Neural cell (in vitro differentiated cells): Measurements from ENCODE around the gene C1orf141. TPM values are rescaled to one million over a fixed set of nuclear protein-coding genes. Genes with fewer than 3 reads are reported as not detected.

Experiments
- H2AFZ ChIP-seq: fragments of 200-600, 300-800 bp; sonication (generic), shearing (Covaris generic); 2 replicates; pipeline ENCODE4 v1.6.0; 2014; ENCODE audit warnings: low read depth, mild to moderate bottlenecking, antibody characterized with exemption, low read length, moderate library complexity
- H3F3A ChIP-seq: fragments of 200-600 bp; shearing (Covaris generic); 2 replicates; pipeline ENCODE4 v1.6.1; 2016; ENCODE audit warnings: mild to moderate bottlenecking, moderate library complexity, mixed read lengths, antibody characterized with exemption, low read length; ENCODE audit not compliant: insufficient read depth, poor library complexity, severe bottlenecking
- H3K27ac ChIP-seq: fragments of 200-600, 300-800 bp; sonication (generic), shearing (Covaris generic); 2 replicates; pipeline ENCODE4 v1.5.1; 2014; ENCODE audit warnings: mild to moderate bottlenecking, low read length, moderate library complexity
- H3K27me3 ChIP-seq: fragments of 300-800, 200-600 bp; sonication (generic), shearing (Covaris generic); 2 replicates; pipeline ENCODE4 v1.6.0; 2014; ENCODE audit warnings: mild to moderate bottlenecking, low read depth, low read length, moderate library complexity; ENCODE audit not compliant: insufficient read depth
- H3K36me3 ChIP-seq: fragments of 300-800, 200-600 bp; sonication (generic), shearing (Covaris generic); 2 replicates; pipeline ENCODE4 v1.5.1; 2014; ENCODE audit warnings: mild to moderate bottlenecking, antibody characterized with exemption, low read length, moderate library complexity; ENCODE audit not compliant: insufficient read depth
- H3K4me2 ChIP-seq: fragments of 300-800, 200-600 bp; sonication (generic), shearing (Covaris generic); 2 replicates; pipeline ENCODE4 v1.6.0; 2014; ENCODE audit warnings: mild to moderate bottlenecking, low read length
- H3K4me3 ChIP-seq: fragments of 300-800, 200-600 bp; sonication (generic), shearing (Covaris generic); 2 replicates; pipeline ENCODE4 v1.5.1; 2014; ENCODE audit warnings: mild to moderate bottlenecking, low read length, moderate library complexity
- H3K79me2 ChIP-seq: fragments of 200-600 bp; shearing (Covaris generic); replicated peaks from 2 replicates; pipeline ENCODE4 v1.6.0; 2014; ENCODE audit warnings: mild to moderate bottlenecking, low read length, moderate library complexity; ENCODE audit not compliant: insufficient read depth
- H3K9ac ChIP-seq: fragments of 300-800, 200-600 bp; sonication (generic), shearing (Covaris generic); 2 replicates; pipeline ENCODE4 v1.6.1; 2016; ENCODE audit warnings: mild to moderate bottlenecking, low read length, mixed read lengths
- H3K9me2 ChIP-seq: fragments of 200-600 bp; shearing (Covaris generic); 2 replicates; pipeline ENCODE4 v1.6.1; 2016; ENCODE audit warnings: mild to moderate bottlenecking, low read length, mixed read lengths; ENCODE audit not compliant: insufficient read depth
- H3K9me3 ChIP-seq: fragments of 200-600, 300-800 bp; sonication (generic), shearing (Covaris generic); 2 replicates; pipeline ENCODE4 v1.6.1; 2016; ENCODE audit warnings: mild to moderate bottlenecking, mixed run types, low read length, moderate library complexity, mixed read lengths
- H4K20me1 ChIP-seq: fragments of 200-600 bp; shearing (Covaris generic); 2 replicates; pipeline ENCODE4 v1.6.1; 2016; ENCODE audit warnings: mild to moderate bottlenecking, mixed run types; ENCODE audit not compliant: insufficient read depth
- CTCF ChIP-seq: fragments of 450-650 bp; IDR thresholded peaks from 2 replicates; pipeline ENCODE4 v1.5.1; 2014; ENCODE audit warnings: antibody characterized with exemption, mild to moderate bottlenecking, moderate library complexity; ENCODE audit not compliant: poor library complexity, severe bottlenecking
- EP300 ChIP-seq: fragments of 450-650 bp; conservative IDR thresholded peaks from 2 replicates; pipeline ENCODE4 v1.6.1; 2014; ENCODE audit warnings: antibody characterized with exemption, mild to moderate bottlenecking, moderate library complexity; ENCODE audit not compliant: poor library complexity, severe bottlenecking
- MXI1 ChIP-seq: fragments of 450-650 bp; conservative IDR thresholded peaks from 2 replicates; pipeline ENCODE4 v1.6.1; 2014; ENCODE audit warnings: antibody characterized with exemption, mild to moderate bottlenecking; ENCODE audit not compliant: poor library complexity, severe bottlenecking
- POLR2AphosphoS5 ChIP-seq: IDR thresholded peaks from 2 replicates; pipeline ENCODE4 v1.6.1; 2012
- RAD21 ChIP-seq: fragments of 450-650 bp; conservative IDR thresholded peaks from 2 replicates; pipeline ENCODE4 v1.6.1; 2014; ENCODE audit warnings: antibody characterized with exemption, mild to moderate bottlenecking, moderate library complexity
- REST ChIP-seq: IDR thresholded peaks from 2 replicates; pipeline ENCODE4 v1.6.1; 2012; ENCODE audit warnings: borderline replicate concordance
- SMC3 ChIP-seq: fragments of 450-650 bp; conservative IDR thresholded peaks from 2 replicates; pipeline ENCODE4 v1.6.1; 2014; ENCODE audit warnings: antibody characterized with exemption, mild to moderate bottlenecking, moderate library complexity; ENCODE audit not compliant: poor library complexity
- TAF1 ChIP-seq: IDR thresholded peaks from 2 replicates; pipeline ENCODE4 v1.6.1; 2012; ENCODE audit warnings: low read depth
- polyA plus RNA-seq: library from polyadenylated mRNA; depleted of rRNA; stranded (reverse); fragments of >200 nt; gene quantifications from 2 replicates; pipeline ENCODE4 v1.2.3, GENCODE V29; 2014

Gene C1orf141
- polyA plus RNA-seq, 1 donor from 2014 or later, result not detected

GRCh38 chr1:67137307-67137753, 2.6 kb upstream of the C1orf141 start:
- Histone ChIP-seq H3K79me2 (no peaks in the 10 kb centered on the region), H4K20me1 (no peaks in the 10 kb centered on the region), H3K27ac (no peak overlapping the region), H3F3A (no peaks in the 10 kb centered on the region), H2AFZ (no peak overlapping the region), H3K9me2 (no peaks in the 10 kb centered on the region), H3K9ac (no peak overlapping the region), H3K4me3 (no peak overlapping the region), H3K4me2 (no peak overlapping the region), H3K27me3 (no peaks in the 10 kb centered on the region), H3K9me3 (no peaks in the 10 kb centered on the region), H3K36me3 (no peaks in the 10 kb centered on the region)
- TF ChIP-seq REST (no peak), CTCF (no peak), RAD21 (no peak), MXI1 (no peak), EP300 (no peak), POLR2AphosphoS5 (no peak)

DNA sequence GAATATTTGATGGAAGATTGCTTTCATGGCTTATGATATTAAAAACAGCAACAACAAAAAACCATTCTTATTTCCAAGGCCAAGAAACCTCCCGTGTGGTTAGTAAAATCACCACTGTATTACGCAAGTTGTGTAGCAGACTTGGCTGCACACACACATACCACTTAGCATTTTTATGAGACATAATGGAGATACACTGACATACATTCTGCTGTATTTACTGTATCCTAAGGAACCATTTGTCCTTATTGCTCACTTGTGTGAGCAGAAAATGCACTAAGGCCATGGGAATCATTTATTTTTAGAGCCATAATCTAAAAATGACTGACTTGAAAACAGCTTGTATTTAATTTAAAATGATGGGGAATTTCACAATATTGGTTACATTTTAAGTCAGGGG, 584 bp upstream of the C1orf141 start:
- peak; percentile 40 for TF ChIP-seq POLR2AphosphoS5
- TF ChIP-seq CTCF, result no peak
- Histone ChIP-seq H3K36me3 (no peaks in the 10 kb centered on the region), H3K79me2 (no peaks in the 10 kb centered on the region), H3K4me3 (peak overlapping the region; percentile 33), H3F3A (no peaks in the 10 kb centered on the region), H3K9ac (no peak overlapping the region), H2AFZ (no peak overlapping the region), H4K20me1 (no peaks in the 10 kb centered on the region), H3K4me2 (no peak overlapping the region), H3K9me3 (no peaks in the 10 kb centered on the region), H3K9me2 (no peaks in the 10 kb centered on the region), H3K27ac (no peak overlapping the region), H3K27me3 (no peaks in the 10 kb centered on the region)

DNA sequence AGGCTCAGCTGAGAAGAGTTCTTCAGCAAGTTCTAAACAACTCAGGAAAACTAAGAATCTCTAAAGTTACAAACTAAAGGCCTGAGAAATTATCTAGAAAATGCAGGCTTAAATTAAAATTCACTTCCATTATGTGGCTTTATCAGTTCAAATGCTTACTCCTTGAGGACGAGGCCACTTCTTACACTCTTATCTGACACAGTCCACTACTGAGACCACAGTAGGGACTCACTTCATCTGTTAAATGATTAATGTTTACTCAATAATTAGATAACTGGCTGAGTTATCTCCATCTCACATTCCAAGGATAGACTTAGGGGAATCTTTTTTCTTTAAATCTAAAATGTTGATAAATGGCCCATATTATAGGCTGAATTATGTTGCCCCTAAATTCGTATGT, 1.6 kb downstream of the C1orf141 start:
- no peaks in the 10 kb centered on the region for H3K79me2 ChIP-seq
- H3K9ac ChIP-seq, result no peak overlapping the region
- no peaks in the 10 kb centered on the region for H3K27me3 ChIP-seq
- no peak overlapping the region for H3K4me3 ChIP-seq
- H3F3A ChIP-seq, result no peaks in the 10 kb centered on the region
- H3K27ac ChIP-seq, result no peak overlapping the region
- H3K9me2 ChIP-seq, result no peaks in the 10 kb centered on the region
- H3K4me2 ChIP-seq, result no peak overlapping the region
- H3K36me3 ChIP-seq, result no peaks in the 10 kb centered on the region
- no peaks in the 10 kb centered on the region for H3K9me3 ChIP-seq
- no peak overlapping the region for H2AFZ ChIP-seq
- no peaks in the 10 kb centered on the region for H4K20me1 ChIP-seq
- TF ChIP-seq REST, result no peak
- no peak for TF ChIP-seq CTCF
- TF ChIP-seq RAD21, result no peak
- no peak for TF ChIP-seq MXI1
- no peak for TF ChIP-seq SMC3
- TF ChIP-seq POLR2AphosphoS5, result no peak
- no peak for TF ChIP-seq TAF1
